Activated T-helper 1 cell treated with anti-CD3 and anti-CD28 coated beads, Interleukin-2, amount 50 U/mL, for 16 hours (primary cell): Measurements from ENCODE around the gene CCM2L.
A peak's percentile ranks its signal among the peaks of the same experiment; 100 is the strongest.

Experiments
- DNase-seq, 2 donors: peaks; one replicate each; pipeline ENCODE4 v3.0.0-alpha.2; 2020; ENCODE audit warnings: low read depth in 1 of 2, low spot score in 1 of 2

Gene CCM2L

DNA sequence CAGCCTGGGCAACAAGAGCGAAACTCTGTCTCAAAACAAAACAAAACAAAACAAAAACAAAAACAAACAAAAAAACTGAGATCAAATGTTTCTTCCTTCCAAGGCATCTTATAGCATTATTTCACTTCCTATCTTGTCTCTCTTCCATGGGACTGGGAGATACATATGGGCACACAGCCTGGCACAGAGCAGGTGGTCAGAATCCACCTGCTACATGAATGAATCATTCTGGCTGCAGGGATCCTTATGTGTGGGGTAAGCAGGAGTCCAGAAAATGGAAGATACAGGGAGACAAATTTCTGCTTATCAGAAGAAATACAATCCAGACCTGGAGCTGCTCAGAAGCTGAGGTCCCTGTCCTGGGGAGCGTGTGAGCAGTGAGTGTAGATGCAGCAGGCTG, 18.2 kb upstream of the CCM2L start:
- DNase-seq = no peak

DNA sequence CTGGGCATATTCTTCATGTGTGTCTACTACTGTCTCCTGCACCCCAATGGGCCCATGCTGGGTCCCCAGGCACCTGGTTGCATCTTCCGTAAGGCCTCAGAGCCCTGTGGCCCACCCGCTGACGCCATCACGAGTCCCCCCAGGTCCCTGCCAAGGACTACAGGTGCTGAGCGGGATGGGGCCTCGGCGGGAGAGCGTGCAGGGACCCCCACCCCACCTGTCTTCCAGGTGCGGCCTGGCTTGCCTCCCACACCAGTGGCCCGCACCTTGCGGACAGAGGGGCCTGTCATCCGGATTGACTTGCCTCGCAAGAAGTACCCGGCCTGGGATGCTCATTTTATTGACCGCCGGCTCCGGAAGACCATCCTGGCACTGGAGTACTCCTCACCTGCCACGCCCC, 13.2 kb upstream of the CCM2L start:
- DNase-seq = no peak

DNA sequence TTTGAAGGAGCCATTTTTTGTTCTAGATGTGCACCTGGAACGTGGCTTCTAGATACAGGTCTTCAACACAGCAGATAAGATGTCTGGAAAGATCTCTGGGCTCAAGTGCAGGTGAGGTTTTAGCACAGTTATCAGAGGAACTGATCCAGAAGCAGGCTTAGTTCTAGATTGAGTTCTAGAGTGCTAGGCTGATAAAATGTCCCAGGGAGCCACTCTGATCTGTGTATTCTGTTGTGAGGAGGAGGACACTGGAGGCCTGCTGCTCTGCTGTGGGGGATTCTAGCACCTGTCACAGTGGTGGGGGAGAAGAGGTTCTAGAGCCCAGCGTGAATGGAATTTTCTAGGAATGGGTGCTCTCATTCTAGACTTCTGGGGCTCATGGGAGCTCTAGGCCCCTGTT, 12.0 kb upstream of the CCM2L start:
- no peak for DNase-seq

DNA sequence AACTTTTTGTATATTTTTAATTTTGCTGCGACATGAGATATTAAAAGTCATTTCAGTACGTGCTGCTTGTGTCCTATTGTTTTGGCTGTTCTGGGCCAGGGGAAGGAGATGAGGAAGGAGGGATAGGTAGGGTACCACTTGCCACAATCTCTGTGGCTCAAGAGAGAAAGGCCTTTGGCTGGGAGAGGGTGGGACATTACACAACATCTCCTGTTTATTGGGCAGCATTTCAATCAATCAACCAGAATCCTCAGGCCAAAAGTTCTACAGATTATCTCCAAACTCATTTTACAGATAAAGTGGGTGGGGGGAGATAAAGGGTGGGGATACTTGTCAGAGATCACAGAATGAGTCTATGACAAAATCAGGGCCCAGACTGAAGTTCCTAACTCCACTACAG, 6.9 kb upstream of the CCM2L start:
- no peak for DNase-seq

DNA sequence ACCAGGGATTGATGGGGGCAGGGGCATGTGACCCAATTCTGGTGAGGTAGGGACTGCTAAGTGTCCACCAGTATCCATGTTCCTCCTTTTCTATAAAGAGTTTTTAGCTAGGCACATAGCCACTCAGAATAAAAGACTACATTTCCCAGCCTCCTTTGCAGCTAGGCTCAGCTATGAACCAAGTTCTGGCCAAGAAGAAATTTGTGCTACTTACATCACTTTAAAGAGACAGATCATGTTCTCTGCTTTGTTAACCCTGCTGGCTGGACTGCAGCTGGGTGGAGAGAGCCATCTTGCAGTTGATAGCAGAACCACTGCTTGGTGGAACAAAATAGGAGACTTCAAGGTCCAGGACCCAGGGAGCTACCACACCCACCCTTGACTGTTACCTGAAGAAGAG, 5.3 kb upstream of the CCM2L start:
- no peak for DNase-seq

DNA sequence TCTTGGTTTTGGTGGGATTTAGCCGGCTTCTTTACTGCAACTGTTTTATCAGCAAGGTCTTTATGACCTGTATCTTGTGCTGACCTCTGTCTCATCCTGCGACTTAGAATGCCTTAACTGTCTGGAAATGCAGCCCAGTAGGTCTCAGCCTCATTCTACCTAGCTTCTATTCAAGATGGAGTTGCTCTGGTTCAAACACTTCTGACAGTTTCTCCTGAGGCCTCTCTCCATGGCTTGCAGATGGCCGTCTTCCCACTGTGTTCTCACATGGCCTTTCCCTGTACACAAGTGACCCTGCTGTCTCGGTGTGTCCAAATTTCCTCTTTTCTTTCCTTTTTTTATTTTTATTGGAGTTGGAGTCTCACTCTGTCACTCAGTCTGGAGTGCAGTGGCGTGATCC, 4.2 kb upstream of the CCM2L start:
- no peak for DNase-seq

DNA sequence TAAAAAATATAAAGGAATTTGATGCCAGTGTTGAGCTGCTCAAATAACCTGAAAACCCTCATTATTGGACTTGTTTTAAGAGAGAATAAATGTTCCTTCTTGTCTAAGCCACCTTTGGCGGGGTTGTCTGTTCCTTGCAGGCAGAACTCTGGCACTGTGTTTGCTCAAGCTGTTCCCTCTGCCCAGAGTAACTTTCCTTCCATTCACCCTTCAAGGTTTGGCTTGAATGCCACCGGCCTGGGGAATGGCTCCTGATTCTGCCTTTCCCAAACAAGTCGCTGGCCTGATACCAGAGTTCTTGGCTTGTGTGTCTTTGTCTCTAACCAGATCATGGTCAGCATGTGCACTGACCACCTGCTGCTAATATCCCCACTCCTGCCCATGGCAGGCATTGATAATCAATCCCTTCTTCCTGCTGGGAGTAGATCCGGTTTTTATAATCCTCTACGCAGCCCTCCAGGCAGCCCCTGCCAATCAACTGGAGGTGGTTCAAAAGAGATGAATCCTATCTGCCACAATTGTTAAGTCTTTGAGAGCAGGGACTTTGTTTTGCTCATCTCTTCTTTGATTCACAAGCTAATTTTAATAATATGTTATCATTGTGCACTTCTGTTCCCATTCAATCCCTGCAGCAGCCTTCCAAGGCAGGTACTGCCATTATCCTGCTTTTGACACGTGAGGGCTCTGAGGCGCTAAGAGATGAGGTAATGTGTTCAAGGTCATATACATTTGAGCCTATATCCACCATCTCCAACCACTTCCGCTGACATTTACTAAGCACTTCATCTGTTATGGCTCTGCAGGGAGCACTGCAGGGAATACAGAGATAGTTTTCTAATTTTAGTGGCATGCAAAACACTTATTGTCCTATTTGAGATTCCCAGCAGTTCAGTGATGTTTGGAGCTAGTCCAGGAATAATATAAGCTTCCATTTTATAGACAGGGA, 3.1 kb upstream of the CCM2L start:
- DNase-seq = no peak

DNA sequence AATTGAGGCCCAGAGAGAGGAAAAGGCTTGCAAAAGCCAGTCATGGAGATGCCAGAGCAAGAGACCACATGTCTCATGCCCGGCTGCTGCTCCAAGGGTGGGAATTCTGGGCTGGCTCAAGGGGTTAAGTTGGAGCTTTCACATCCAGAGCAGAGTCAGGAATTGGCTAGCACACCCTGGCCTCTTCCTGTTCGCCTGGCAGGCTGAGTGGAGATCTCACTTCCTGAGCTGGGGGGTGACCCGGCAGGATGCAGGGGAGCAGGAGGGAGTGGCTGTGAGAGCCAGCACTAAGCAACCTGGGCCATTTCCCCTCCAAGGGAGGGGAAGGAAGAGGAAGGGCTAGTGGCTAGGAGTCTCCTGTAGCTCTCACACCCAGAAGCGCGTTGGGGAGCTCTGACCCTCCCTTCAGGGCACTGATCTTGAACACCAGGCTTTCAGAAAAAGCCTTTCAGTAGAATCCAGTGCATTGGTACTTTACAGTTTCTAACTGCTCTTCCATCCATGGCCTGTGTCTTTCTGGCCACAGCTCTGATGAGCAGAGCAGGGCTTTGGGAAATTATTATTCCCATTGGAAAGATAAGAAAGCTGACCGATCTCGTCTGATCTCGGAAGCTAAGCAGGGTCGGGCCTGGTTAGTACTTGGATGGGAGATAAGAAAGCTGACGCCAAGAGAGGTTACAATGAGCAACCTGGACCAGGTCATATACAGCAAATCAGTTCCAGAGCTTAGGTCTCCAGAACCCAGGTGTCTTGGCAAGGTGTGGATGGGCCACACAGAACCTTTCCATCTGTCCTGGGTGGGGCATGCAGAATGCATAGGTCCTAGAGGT, 2.2 kb upstream of the CCM2L start:
- no peak for DNase-seq

DNA sequence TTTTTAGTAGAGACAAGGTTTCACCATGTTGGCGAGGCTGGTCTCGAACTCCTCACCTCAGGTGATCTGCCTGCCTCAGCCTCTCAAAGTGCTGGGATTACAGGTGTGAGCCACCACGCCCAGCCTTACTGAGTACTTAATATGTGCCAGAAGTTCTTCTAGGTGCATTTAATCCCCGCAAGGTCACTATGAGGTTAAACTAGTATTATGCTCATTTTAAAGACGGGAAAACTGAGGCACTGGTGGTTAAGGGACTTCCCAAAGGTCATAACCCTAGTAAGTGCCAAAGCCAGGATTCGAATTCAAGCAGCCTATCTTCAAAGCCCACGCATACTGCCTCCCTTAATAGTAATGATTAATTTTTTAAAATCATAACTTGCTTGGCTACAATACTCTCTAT, 674 bp upstream of the CCM2L start:
- no peak for DNase-seq

DNA sequence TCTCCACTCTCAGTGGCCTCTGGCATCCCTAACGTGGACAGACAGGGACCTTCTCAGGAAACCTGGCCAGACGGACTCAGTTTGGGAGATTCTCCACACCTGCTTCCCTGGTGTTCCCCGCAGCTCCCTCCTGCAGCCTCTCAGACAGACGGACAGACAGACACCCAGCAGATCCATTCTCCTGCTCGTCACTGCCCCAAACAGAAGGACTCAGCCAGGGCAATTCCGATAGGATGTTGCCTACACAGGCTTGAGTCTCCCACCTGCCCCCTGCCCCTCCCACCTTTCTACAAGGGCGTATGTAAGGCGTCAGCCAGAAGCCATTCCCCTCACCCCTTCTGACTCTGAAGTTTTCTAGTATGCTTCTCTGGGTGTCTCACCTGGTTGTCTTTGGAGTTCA, 428 bp downstream of the CCM2L start:
- DNase-seq = no peak

DNA sequence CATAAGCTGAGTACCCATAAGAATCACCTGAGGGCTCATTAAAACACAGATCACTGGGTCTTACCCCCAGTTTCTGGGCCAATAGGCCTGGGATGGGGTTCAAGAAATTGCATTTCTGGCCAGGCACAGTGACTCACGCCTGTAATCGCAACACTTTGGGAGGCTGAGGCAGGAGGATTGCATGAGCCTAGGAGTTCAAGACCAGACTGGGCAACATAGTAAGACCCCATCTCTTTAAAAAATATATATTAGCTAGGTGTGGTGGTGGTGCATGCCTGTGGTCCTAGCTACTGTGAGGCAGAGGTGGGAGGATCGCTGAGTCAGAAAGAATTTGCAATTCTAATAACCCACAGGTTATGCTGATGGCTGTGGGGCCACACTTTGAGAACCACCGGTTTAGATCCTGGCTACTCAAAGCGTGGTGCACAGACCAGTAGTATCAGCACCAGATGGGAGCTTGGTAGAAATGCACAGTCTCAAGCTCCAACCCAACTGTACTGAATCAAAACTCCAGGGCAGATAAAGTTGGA, 2.0 kb downstream of the CCM2L start:
- no peak for DNase-seq

DNA sequence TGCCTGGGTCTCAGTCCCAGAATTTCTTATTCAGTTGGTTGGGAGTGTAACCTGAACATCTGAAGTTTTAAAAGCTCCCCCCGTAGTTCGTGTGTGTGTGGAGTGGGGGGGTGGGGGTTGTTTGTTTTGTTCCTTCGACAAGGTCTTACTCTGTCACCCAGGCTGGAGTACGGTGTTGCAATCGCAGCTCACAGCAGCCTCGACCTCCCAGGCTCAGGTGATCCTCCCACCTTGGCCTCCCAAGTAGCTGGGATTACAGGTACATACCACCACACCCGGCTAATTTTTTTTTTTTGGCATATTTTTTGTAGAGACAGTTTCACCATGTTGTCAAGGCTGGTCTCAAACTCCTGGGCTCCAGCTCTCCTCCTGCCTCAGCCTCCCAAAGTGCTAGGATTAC, 3.1 kb downstream of the CCM2L start:
- no peak for DNase-seq

DNA sequence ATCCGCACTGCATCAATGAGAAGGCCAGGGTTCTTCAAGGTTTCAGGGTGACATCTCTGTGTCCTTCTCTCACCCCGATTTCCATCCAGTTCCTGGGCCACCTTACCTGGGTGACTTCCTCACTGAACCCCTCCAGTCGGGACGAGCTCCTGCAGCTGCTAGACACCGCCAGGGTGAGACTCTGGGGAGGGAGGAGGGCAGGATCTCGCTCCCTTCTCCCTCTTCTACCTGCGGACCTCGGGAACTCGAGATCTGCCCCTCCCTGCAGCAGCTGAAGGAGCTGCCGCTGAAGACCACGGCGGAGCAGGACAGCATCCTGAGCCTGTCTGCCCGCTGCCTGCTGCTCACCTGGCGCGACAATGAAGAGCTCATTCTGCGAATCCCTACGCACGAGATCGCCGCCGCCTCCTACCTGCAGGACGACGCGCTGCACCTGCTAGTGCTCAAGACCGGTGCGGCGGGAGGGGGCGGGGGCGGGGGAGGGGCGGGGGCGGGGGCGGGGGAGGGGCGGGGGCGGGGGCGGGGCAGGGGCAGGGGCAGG, 7.5 kb downstream of the CCM2L start:
- peak; percentile 18 to 24 for DNase-seq

DNA sequence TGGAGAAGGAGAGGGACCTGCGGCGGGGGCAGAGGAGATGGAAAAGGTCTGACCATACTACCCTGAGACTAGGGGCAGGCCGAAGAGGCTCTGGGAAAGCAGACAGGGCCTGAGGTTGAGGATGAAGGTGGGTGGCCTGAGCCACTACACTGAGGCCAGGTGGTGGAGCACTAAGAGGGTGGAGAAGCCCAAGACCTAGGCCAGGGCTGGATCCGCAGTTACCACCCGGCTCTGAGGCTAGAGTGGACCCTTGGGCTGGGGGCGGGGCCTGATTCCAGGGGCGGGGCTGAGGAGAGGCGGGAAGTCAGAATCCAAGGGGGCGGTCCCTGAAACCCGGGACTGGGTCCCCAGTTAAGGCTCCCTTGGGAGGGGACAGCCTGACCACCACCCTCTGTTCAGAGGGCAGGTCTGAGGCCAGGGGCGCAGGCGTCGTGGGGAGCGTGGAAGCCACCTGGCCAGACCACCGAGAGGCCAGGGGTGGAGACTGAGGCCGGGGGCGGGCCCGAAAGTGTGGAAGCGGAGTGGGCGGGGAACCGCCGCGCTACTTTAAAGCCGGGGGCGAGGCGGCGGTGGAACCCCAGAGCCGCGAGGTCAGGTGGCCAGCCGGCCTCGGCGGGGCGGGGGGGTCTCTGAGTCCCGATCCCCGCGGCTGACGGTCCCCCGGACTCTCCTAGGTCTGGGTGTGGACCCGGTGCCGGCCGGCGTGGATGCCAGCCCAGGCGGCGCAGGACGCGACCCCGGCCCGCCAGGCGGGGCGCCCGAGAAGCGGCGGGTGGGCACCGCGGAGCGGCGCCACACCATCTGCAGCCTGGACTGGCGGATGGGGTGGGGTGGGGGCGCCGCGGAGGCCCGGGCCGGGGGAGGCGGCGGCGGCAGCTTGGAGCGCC, 8.3 kb downstream of the CCM2L start:
- peak; percentile 15 to 21 for DNase-seq

DNA sequence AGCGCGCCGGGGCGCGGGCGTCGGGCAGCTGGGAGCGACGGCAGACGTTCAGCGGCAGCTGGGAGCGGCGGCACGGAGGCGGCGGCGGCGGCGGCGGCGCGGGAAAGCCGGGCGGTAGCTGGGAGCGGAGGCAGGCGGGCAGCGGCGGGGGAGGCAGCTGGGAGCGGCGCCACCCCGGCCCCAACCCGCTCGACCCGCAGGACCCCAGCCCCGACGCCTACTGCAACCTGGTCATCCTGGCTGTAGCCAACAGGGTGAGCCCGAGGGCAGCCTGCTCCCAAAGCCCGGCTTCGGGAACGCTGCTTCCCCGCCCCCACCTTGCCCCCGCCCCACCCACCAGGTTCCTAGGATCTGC, 8.9 kb downstream of the CCM2L start:
- DNase-seq = no peak

DNA sequence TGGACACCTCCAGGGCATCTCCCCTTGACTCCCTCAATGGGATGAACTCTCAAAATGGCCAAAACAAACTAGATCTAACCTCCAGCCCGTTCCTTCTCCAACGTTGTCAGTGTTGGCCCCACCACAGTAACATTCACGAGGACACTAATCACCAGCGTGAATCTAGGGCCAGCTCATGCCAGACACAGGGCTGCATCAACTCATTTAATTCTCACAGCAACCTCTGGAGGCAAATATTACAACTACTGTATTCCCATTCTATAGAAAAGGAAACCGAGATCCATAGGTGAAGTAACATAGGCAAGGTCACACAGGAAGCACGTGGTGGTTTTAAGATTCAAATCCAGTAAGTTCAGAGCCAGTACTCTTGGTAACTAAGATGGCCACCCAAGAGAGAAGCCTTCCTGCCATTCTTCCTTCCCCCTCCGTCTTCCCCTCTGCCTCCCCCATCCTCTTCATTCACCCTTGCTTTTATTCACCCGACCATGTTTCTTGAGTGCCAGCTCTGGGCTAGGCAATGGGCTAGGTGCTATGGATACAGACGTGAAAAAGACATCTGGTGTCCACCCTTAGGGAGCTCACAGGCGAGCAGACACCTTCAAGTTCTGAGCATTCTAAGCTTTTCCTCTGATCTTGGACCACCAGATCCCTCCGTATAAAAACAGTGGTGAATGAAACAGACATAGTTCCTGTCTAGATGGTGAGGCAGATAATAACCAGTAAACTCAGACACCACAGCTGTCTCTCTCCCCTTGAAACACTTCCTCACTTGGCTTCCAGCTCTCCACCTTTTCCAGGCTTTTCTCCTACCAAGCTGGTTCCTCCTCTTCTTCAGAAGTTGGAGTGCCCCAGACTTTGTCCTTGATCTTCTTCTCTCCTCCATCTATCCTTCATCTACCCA, 9.6 kb downstream of the CCM2L start:
- DNase-seq = no peak

DNA sequence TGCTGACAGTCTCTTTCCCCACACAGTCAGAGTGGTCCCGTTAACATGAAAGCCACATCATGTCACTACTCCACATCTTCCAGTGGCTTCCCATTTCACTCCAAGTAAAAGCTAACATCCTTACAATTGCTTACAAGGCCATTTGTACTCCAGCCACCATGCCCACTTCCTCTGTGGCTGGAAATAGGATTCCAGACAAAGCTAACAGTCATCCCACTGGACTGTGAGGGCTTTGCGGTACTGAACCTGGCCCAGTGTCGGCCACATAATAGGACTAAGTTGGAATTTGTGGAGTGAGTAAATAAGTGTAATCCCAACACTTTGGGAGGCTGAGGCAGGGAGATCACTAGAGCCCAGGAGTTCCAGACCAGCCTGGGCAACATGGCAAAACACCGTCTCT, 10.9 kb downstream of the CCM2L start:
- no peak for DNase-seq

DNA sequence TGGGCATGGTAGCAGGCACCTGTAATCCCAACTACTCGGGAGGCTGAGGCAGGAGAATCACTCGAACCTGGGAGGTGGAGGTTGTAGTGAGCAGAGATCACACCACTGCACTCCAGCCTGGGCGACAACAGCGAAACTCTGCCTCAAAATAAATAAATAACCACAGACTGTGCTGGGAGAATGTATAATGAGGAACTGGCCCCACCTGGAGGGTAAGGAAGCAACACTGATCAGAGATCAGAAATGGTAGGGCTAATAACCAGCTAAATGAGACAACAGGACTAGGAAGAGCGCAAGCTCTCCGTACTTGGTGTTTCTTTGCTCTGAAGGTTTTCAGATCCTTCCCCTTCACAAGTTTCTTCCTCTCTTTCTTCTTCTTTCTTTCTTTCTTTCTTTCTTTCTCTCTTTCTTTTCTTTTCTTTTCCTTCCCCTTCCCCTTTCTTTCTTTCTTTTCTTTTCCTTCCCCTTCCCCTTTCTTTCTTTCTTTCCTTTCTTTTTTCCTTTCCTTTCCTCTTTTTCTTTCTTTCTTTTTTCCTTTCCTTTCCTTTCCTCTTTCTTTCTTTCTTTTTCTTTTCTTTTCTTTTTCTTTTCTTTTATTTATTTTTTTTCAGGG, 14.6 kb downstream of the CCM2L start:
- no peak for DNase-seq

DNA sequence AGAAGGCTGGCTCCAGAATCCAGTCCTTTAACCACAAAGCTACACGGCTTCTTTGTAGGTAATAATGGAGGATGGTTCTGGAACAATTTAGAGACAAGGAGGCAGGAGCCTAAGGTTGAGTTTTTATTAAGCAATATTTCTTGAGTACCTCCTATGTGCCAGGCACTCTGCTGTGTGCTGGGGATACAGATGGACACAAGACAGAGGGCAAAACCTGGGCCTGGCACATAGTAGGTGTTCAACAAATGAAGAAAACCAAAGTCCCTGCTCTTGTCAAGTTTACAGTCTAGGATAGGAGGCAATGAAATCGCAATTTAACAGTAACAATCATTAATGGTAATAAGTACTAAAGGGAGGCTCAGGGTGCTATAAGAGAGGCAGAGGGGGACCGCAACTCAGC, 17.4 kb downstream of the CCM2L start:
- DNase-seq = no peak
